ENCODE results near the gene PRKCH. TPM values are rescaled to one million over a fixed set of nuclear protein-coding genes. Genes with fewer than 3 reads are reported as not detected.

Gene PRKCH
- polyA plus RNA-seq, 3 donors, result 3.6 to 6.2 (median 5.4) TPM

DNA sequence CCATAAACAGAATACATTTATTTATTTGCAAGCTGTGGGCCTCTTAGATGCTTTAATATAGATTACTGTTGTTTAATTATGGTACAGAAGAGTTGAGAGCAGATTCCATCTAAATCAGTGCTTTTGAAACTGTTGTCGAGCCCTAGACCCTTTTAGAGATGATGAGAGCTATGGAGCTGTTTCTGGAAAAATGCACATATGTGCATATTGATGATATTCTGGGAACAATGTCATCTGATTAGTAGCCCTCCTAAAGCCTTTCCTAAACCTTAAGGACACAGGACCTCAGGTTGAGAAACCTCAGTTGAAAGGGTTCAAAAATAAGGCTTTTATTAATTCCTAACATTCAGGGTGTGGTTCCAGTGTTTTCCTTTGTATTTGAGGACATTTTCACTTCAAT, 11.7 kb downstream of the PRKCH start:
- no peaks in the 10 kb centered on the region for H3K27me3 ChIP-seq (ENCODE audit: control insufficient read depth in 2 of 2, insufficient read depth in 2 of 2, low read length in 2 of 2)
- no peak overlapping the region for H3K4me3 ChIP-seq (replicated peaks in 1 of 3; ENCODE audit: low read depth in 2 of 3, low read length in 3 of 3)
- Mint-ChIP-seq H3K4me1 (peaks cover 27% of the 10 kb centered on the region), H3K9me3 (no peaks in the 10 kb centered on the region), H3K4me3 (no peak overlapping the region), H3K27me3 (ENCODE audit: low read depth in 3 of 3) (peaks cover 1 to 2% (median 2%) of the 10 kb centered on the region in 3 donors), H3K27ac (no peak overlapping the region), H3K36me3 (peaks cover 0 to 3% of the 10 kb centered on the region in 2 donors)
- H3K9me3 ChIP-seq (replicated peaks in 1 of 2; ENCODE audit: control insufficient read depth in 1 of 2, insufficient read depth in 1 of 2, low read length in 2 of 2), result no peaks in the 10 kb centered on the region
- peaks cover 26% of the 10 kb centered on the region for H3K79me2 ChIP-seq (ENCODE audit: insufficient read depth, low read length)
- H3K4me1 ChIP-seq (ENCODE audit: control insufficient read depth in 1 of 2, insufficient read depth in 2 of 2, low read length in 2 of 2), result peaks cover 26 to 27% of the 10 kb centered on the region in 2 donors
- TF ChIP-seq, protein P1, sequence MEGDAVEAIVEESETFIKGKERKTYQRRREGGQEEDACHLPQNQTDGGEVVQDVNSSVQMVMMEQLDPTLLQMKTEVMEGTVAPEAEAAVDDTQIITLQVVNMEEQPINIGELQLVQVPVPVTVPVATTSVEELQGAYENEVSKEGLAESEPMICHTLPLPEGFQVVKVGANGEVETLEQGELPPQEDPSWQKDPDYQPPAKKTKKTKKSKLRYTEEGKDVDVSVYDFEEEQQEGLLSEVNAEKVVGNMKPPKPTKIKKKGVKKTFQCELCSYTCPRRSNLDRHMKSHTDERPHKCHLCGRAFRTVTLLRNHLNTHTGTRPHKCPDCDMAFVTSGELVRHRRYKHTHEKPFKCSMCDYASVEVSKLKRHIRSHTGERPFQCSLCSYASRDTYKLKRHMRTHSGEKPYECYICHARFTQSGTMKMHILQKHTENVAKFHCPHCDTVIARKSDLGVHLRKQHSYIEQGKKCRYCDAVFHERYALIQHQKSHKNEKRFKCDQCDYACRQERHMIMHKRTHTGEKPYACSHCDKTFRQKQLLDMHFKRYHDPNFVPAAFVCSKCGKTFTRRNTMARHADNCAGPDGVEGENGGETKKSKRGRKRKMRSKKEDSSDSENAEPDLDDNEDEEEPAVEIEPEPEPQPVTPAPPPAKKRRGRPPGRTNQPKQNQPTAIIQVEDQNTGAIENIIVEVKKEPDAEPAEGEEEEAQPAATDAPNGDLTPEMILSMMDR (IDR thresholded peaks at IDR 0.05), result no peak
- no peak overlapping the region for H3K9ac ChIP-seq (ENCODE audit: insufficient read depth, low read length, poor library complexity, severe bottlenecking)
- intact Hi-C loops (cut with micrococcal nuclease), result no loop called here
- H3K36me3 ChIP-seq (replicated peaks in 1 of 2; ENCODE audit: control insufficient read depth in 1 of 2, insufficient read depth in 2 of 2, low read length in 2 of 2), result no peaks in the 10 kb centered on the region
- H4K20me1 ChIP-seq (ENCODE audit: insufficient read depth, low read length), result no peaks in the 10 kb centered on the region
- no peak overlapping the region for H3K4me2 ChIP-seq (replicated peaks; ENCODE audit: extremely low read depth, low read length, poor library complexity, severe bottlenecking)
- DNase-seq, result no peak
- WGBS (ENCODE audit: insufficient coverage), result no CpG with 5 or more reads among the region's 1 CpG
- H2AFZ ChIP-seq (ENCODE audit: insufficient read depth, low read depth, low read length, poor library complexity, severe bottlenecking), result no peak overlapping the region
- no peak overlapping the region for H3K27ac ChIP-seq (ENCODE audit: low read depth in 1 of 2, low read length in 2 of 2)

DNA sequence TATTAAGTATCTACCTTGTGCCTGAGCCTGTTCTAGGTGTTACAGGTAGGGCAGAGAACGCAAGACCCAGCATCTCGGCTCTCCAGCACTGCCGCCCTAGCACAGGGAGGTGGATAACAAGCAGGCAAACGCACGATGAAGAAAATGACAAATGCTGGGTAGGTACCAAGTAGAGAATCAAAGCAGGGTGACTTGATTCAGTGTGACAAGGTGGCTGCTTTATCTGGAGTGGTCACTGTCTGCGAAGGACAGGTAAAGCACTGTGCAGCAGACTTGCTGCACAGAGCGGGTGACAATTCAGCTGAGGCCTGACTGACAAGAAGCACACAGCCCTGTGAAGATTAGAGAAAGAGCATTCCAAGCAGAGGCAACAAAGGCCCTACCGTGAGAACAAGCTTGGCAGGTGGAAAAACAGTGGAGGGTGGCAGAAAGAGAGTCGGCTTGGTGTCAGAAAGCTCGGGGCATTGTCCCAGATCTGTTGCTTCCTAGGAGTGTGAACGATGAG, 12.9 kb downstream of the PRKCH start:
- no peak for DNase-seq
- TF ChIP-seq, protein P1 (IDR thresholded peaks at IDR 0.05), result no peak
- Histone ChIP-seq H3K27me3 (ENCODE audit: control insufficient read depth in 2 of 2, insufficient read depth in 2 of 2, low read length in 2 of 2) (no peaks in the 10 kb centered on the region), H3K9ac (ENCODE audit: insufficient read depth, low read length, poor library complexity, severe bottlenecking) (no peak overlapping the region), H3K79me2 (ENCODE audit: insufficient read depth, low read length) (peaks cover 33% of the 10 kb centered on the region), H3K27ac (ENCODE audit: low read depth in 1 of 2, low read length in 2 of 2) (no peak overlapping the region), H3K4me1 (ENCODE audit: control insufficient read depth in 1 of 2, insufficient read depth in 2 of 2, low read length in 2 of 2) (peaks cover 15% of the 10 kb centered on the region in 2 donors), H4K20me1 (ENCODE audit: insufficient read depth, low read length) (no peaks in the 10 kb centered on the region), H3K36me3 (replicated peaks in 1 of 2; ENCODE audit: control insufficient read depth in 1 of 2, insufficient read depth in 2 of 2, low read length in 2 of 2) (no peaks in the 10 kb centered on the region), H3K4me2 (replicated peaks; ENCODE audit: extremely low read depth, low read length, poor library complexity, severe bottlenecking) (no peak overlapping the region), H3K4me3 (replicated peaks in 1 of 3; ENCODE audit: low read depth in 2 of 3, low read length in 3 of 3) (no peak overlapping the region), H3K9me3 (replicated peaks in 1 of 2; ENCODE audit: control insufficient read depth in 1 of 2, insufficient read depth in 1 of 2, low read length in 2 of 2) (no peaks in the 10 kb centered on the region), H2AFZ (ENCODE audit: insufficient read depth, low read depth, low read length, poor library complexity, severe bottlenecking) (no peak overlapping the region)
- intact Hi-C loops (cut with micrococcal nuclease), result no loop called here
- WGBS (ENCODE audit: insufficient coverage), result 97% methylated on average over 10 of the region's 11 CpGs
- Mint-ChIP-seq H3K4me1 (peaks cover 19% of the 10 kb centered on the region), H3K36me3 (peaks cover 0 to 3% of the 10 kb centered on the region in 2 donors), H3K27ac (peak overlapping the region in 1 of 7 donors; percentile 55), H3K27me3 (ENCODE audit: low read depth in 3 of 3) (peaks cover 0 to 2% (median 2%) of the 10 kb centered on the region in 3 donors), H3K4me3 (no peak overlapping the region), H3K9me3 (no peaks in the 10 kb centered on the region)

Measured in CD14-positive monocyte (primary cell).